Subcutaneous abdominal adipose tissue (tissue), 5 donors: ENCODE data around the gene IRF8.

Source experiments
- H3K27ac ChIP-seq: one replicate; pipeline ENCODE4 v1.7.0; 2013; ENCODE audit warnings: low read depth, mild to moderate bottlenecking, inconsistent platforms, low read length, moderate library complexity
- H3K27me3 ChIP-seq, 5 donors: one replicate each; pipeline ENCODE4 v1.7.0; 2013; ENCODE audit warnings: low read length in 5 of 5, inconsistent platforms in 1 of 5; ENCODE audit not compliant: control insufficient read depth in 5 of 5, insufficient read depth in 4 of 5
- H3K36me3 ChIP-seq, 5 donors: one replicate each; pipeline ENCODE4 v1.7.0; 2013; ENCODE audit warnings: low read length in 5 of 5; ENCODE audit not compliant: control insufficient read depth in 5 of 5, insufficient read depth in 5 of 5
- H3K4me1 ChIP-seq, 5 donors: one replicate each; pipeline ENCODE4 v1.7.0; 2013; ENCODE audit warnings: low read length in 5 of 5, mild to moderate bottlenecking in 3 of 5, moderate library complexity in 1 of 5; ENCODE audit not compliant: control insufficient read depth in 5 of 5, insufficient read depth in 5 of 5
- H3K4me3 ChIP-seq, 5 donors: one replicate each; pipeline ENCODE4 v1.7.0; 2013; ENCODE audit warnings: low read length in 5 of 5, low read depth in 1 of 5
- H3K9ac ChIP-seq, 5 donors: one replicate each; pipeline ENCODE4 v1.7.0; 2013; ENCODE audit warnings: low read length in 5 of 5, mild to moderate bottlenecking in 4 of 5, moderate library complexity in 3 of 5
- H3K9me3 ChIP-seq, 5 donors: one replicate each; pipeline ENCODE4 v1.7.0; 2013; ENCODE audit warnings: low read length in 5 of 5; ENCODE audit not compliant: control insufficient read depth in 5 of 5
- donor health status: healthy.
- donor health status: healthy.
- donor health status: healthy.
- donor health status: healthy.
- donor health status: healthy.

The IRF8 gene, protein sequence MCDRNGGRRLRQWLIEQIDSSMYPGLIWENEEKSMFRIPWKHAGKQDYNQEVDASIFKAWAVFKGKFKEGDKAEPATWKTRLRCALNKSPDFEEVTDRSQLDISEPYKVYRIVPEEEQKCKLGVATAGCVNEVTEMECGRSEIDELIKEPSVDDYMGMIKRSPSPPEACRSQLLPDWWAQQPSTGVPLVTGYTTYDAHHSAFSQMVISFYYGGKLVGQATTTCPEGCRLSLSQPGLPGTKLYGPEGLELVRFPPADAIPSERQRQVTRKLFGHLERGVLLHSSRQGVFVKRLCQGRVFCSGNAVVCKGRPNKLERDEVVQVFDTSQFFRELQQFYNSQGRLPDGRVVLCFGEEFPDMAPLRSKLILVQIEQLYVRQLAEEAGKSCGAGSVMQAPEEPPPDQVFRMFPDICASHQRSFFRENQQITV

DNA sequence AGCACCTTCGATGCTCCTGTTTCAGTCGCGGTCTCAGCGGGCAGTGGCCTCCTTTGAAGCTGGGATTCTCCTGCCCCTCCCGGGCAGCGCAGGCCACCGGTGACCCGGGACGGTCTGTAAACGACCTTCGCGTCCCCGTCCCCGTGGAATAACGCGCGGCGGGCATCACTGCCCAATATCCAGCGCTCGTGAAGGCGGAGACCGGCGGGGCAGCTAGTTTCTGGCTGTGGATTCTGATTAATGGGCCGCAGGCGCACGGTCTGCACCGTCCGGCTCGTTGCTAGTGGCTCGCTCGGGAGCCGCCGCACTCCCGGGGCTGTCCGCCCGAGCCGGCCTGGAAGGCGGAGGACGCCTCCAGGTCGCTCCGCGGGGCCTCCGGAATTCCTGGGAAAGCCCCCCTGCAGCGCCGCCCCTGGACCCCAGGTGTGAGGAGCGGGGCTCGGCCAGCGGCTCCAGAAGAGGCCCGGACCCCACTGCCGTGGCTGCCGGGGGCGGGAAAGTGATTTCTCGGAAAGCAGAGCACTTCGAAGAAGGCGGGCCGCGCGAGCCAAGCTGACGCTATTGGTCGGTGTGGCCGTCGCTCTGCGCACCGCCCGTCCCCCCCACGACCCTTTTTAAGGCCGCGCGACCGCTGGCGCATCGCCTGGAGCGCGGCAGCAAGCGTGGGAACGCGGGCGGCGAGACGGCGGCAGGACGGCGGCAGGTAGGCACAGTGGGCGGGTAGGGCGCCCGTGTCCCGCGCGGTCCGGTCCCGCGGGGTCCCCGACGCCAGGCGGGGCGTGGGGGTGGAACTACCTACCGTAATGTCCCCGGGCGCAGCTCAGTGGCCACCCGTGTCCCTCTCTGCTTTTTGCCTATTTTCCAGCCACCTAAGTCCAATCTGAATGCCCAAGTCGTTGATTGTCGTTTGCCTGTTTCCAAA lies at the start of gene IRF8:
IRF8 (plus strand) TSS at position 642 of the 922 bp plus-strand sequence. CDS start 3,854 bp downstream, outside the sequence.
- H3K4me1 ChIP-seq = peaks cover 4 to 56% (median 45%) of the 10 kb centered on the region in 5 donors

DNA sequence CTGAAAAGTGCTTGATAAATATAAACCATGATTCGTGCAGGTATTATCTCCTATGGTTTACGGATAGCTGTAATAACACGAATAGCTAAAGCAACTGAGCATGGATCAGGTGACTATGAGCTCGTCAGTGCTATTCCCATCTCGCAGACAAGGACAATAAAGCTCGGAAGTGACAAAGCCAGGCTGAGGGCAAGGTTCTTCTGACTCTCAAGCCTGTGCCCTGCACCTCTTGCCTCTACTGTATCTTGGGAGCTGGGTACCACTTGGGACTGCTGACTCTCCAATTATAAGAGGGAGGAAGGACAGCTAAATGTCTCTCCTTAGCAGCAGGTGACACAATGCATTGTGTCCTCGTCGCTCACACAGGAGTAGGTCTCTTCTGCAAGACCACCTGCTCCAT lies 49.6 kb upstream of the IRF8 start:
- H3K4me1 ChIP-seq = peaks cover 0 to 22% (median under 1%) of the 10 kb centered on the region in 5 donors
- no peaks in the 10 kb centered on the region for H3K36me3 ChIP-seq
- H3K4me3 ChIP-seq = no peak overlapping the region
- H3K9ac ChIP-seq = no peak overlapping the region
- peaks cover 0 to 14% (median 13%) of the 10 kb centered on the region in 5 donors for H3K27me3 ChIP-seq
- H3K27ac ChIP-seq = no peak overlapping the region
- H3K9me3 ChIP-seq = no peaks in the 10 kb centered on the region

More for the DNA sequence above, at the start of gene IRF8:
- Histone ChIP-seq H3K36me3 (peaks cover 0 to 10% (median 2%) of the 10 kb centered on the region in 5 donors), H3K9me3 (no peaks in the 10 kb centered on the region), H3K27me3 (peaks cover 0 to 10% (median 0%) of the 10 kb centered on the region in 5 donors), H3K9ac (peak within 1 kb of the TSS; percentile 71 to 87 (median 83)), H3K4me3 (peak within 1 kb of the TSS; percentile 69 to 81 (median 79)), H3K27ac (peak within 1 kb of the TSS; percentile 79)

DNA sequence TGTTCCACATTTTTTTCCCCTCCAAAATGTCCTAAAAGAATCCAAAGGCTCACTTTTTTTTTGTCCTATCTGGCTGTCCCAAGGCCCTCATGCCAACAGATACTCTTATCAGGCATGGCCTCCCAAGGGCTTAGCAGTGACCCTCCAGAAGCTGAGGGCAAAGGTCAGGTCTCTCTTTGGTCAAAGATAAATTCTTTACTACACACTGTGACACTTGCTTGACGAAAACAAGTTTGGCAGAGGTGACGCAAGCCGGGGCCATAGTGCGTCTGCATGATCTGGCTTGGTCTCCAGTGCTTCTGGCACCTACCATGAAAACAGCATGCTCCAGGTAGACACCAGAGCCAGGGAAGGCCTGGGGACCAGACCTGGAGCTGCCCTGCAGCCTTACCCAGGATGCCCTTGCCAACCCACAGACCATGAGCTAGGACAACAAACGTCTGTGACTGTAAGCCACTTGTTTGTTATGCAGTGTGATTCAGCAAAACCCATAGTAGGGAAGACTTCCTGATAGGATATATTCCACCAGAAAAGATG lies 48.5 kb upstream of the IRF8 start:
- Histone ChIP-seq H3K9ac (no peak overlapping the region), H3K27me3 (peaks cover 0 to 13% (median 9%) of the 10 kb centered on the region in 5 donors), H3K36me3 (no peaks in the 10 kb centered on the region), H3K27ac (no peak overlapping the region), H3K9me3 (peaks cover 0 to 7% (median 0%) of the 10 kb centered on the region in 5 donors), H3K4me1 (peaks cover 0 to 23% (median 5%) of the 10 kb centered on the region in 5 donors), H3K4me3 (no peak overlapping the region)

DNA sequence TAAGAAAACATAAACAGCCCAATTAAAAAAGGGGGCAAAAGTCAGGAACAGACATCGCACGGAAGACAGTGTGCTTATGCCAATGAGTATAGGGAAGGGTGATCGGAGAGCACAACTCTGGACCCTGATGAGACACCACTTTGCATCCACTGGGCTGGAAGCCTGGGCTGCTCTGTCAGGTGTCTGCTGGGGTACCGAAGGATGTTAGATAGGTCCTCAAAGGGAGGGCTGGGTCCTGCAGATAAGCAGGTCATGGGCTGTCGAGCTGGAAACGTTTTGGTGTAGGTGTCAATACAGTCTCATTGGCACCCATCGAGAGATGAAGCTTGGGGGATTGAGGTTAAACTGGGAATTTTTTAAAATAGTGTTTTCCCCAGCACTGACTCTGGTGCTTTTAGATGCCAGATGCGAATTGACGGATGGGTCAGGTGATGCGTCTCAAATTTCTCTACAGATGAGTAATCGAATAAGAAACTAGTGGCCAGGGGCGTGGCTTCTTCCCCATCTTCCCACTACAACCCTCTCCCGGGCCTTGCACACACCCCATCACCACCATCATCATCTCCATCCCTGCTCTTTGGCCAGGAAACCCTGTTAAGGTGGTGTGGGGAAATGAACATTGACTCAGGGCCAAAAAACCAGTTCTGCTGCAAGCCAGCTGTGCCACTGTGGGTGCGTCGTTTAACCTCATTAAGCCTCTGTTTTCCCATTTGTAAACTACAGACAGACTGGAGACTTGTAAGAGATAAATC lies 47.8 kb upstream of the IRF8 start:
- Histone ChIP-seq H3K9ac (no peak overlapping the region), H3K27me3 (peaks cover 0 to 16% (median 9%) of the 10 kb centered on the region in 5 donors), H3K27ac (no peak overlapping the region), H3K36me3 (no peaks in the 10 kb centered on the region), H3K4me3 (no peak overlapping the region), H3K9me3 (peaks cover 0 to 7% (median 0%) of the 10 kb centered on the region in 5 donors), H3K4me1 (peaks cover 0 to 26% (median 5%) of the 10 kb centered on the region in 5 donors)

DNA sequence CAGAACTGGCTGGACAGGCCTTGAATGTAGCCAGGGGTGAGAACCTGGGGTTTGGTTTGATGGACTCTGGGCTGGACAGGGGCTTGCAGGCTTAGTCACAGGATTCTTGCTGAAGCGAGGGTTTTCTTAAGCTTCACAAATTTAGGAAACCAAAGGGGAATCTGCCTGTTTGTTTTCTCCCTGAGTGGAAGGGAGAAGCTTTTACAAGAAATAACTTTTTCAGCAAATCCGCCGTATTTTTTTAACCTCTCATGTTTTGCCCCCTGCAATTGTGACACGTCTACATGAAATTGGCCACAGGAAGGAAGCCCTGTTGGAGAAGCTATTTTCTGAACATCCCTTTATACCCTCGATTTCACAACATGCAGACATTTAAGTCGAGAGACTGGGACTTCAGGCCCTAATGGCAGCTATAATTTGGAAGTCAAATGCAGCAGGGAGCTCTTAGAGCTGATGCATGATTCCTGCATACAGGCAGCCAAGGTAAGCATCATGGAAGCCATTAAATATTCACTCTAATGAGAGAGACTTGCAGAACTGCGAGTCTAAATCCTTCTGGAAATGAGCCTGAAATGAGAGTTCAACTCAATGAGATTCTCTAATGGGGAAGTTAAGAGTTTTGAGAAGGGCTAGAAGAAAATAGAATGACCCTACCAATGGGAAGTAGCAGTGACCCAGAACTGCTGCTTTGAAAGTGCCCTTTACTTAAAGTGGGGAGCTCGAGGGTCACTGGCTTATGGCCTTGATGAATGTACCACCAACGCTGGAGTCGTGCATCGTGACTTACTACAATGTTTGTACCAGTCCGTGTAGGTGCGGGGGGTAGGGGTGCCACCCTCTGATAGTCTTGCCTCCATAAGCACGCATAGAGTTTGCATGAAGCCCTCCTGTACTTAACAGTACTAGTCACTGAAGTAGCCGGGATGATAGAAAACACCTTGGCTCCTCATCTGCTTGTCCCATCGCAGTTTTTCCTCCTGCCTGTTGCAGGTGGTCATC lies 45.1 kb upstream of the IRF8 start:
- Histone ChIP-seq H3K4me3 (peak overlapping the region in 1 of 5 donors; percentile 18), H3K27me3 (peaks cover 0 to 8% (median 3%) of the 10 kb centered on the region in 5 donors), H3K36me3 (no peaks in the 10 kb centered on the region), H3K4me1 (peaks cover 0 to 37% (median 5%) of the 10 kb centered on the region in 5 donors), H3K27ac (no peak overlapping the region), H3K9ac (no peak overlapping the region), H3K9me3 (peaks cover 0 to 7% (median 0%) of the 10 kb centered on the region in 5 donors)

DNA sequence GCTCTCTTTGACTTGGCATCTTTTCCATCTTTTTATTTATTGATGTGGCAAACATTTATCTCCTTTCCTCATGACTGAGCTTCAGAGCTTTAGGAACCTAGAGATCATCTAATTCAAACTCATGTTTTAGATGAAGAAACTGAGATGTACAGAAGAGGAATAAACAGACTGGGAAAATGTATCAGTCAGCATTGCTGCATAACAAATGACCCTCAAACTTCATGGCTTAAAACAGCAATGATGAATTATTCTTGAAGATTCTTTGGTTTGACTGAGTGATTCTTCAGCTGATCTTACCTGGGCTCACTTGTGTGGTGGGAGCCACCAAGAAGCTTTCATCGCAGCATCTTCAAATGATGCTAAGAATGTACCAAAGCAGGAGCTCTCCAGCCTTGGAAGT lies 44.0 kb upstream of the IRF8 start:
- peaks cover 0 to 12% (median 2%) of the 10 kb centered on the region in 5 donors for H3K27me3 ChIP-seq
- no peak overlapping the region for H3K9ac ChIP-seq
- no peak overlapping the region for H3K4me3 ChIP-seq
- peaks cover 0 to 46% (median 5%) of the 10 kb centered on the region in 5 donors for H3K4me1 ChIP-seq
- H3K27ac ChIP-seq = no peak overlapping the region
- H3K36me3 ChIP-seq = no peaks in the 10 kb centered on the region
- H3K9me3 ChIP-seq = peaks cover 0 to 7% (median 0%) of the 10 kb centered on the region in 5 donors

DNA sequence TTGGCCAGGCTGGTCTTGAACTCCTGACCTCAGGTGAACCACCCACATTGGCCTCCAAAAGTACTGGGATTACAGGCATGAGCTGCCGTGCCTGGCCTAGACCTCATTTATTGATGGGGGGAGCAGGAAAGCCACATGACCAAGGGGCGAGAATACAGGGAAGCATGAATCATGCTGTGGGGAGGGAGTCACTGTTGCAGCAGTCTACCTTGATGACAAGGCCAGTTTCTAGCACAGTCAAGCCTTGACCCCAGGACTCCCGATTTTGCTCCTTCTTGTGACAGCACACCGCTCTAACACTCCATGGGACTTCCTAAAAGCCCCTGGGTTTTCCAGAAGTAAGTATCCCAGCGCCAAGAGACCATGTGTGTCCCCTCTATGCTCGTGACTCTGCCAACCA lies 42.9 kb upstream of the IRF8 start:
- H3K9me3 ChIP-seq = peaks cover 0 to 7% (median 0%) of the 10 kb centered on the region in 5 donors

DNA sequence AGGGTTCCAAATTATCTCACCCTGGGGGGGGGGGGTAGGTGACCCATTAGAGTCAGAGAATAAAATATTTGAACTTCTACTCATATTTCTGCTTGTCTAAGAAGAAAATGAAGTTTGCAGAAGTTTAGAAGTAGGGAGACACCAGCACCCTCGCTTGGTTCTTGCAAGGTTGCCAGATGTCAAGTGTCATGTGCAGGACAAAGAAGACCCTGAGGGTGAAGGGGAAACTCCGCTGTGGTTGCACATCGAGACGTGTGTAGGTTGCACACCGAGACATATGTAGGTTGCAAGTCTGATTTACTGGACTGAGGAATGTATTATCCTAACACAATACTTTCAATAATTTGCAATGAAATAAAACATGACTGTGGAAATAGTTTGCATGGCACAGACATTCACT lies 42.4 kb upstream of the IRF8 start:
- Histone ChIP-seq H3K9me3 (peaks cover 0 to 7% (median 0%) of the 10 kb centered on the region in 5 donors), H3K9ac (no peak overlapping the region), H3K4me1 (peaks cover 0 to 53% (median 5%) of the 10 kb centered on the region in 5 donors), H3K36me3 (no peaks in the 10 kb centered on the region), H3K4me3 (no peak overlapping the region), H3K27ac (no peak overlapping the region), H3K27me3 (peaks cover 0 to 13% (median 5%) of the 10 kb centered on the region in 5 donors)

More for the DNA sequence above, 42.9 kb upstream of the IRF8 start:
- Histone ChIP-seq H3K9ac (no peak overlapping the region), H3K4me3 (no peak overlapping the region), H3K4me1 (peaks cover 0 to 53% (median 5%) of the 10 kb centered on the region in 5 donors), H3K27me3 (peaks cover 0 to 13% (median 5%) of the 10 kb centered on the region in 5 donors), H3K36me3 (no peaks in the 10 kb centered on the region), H3K27ac (no peak overlapping the region)
